ENCODE data around the gene TUFT1.

The TUFT1 gene

GRCh38 chr1:151536499-151536898, 3.6 kb upstream of the TUFT1 start:
- no peak for TF ChIP-seq GABPA (IDR thresholded peaks at IDR 0.05; ENCODE audit: low read depth)
- Histone ChIP-seq H3K4me3 (replicated peaks; ENCODE audit: insufficient read depth, low read length) (no peak overlapping the region), H3K27ac (replicated peaks) (no peak overlapping the region), H3K27me3 (ENCODE audit: insufficient read depth, poor library complexity, severe bottlenecking) (no peaks in the 10 kb centered on the region)
- DNase-seq (ENCODE audit: low read depth in 1 of 2, low spot score in 1 of 2): no peak

DNA sequence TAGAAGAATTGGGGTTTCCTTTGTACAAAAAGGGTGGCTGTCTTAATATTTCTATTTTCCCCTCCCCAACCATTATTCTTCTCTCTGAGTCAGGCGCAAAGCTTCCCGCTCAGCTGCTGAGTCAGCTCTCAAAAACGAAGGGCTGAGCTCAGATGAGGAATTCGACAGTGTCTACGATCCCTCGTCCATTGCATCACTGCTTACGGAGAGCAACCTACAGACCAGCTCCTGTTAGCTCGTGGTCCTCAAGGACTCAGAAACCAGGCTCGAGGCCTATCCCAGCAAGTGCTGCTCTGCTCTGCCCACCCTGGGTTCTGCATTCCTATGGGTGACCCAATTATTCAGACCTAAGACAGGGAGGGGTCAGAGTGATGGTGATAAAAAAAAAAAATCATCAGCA, 3.0 kb upstream of the TUFT1 start:
- TF ChIP-seq REST (IDR thresholded peaks at IDR 0.05; ENCODE audit: insufficient replicate concordance, low read depth) (no peak), CTCF (IDR thresholded peaks at IDR 0.05; ENCODE audit: insufficient read depth, low read length) (no peak), GABPA (IDR thresholded peaks at IDR 0.05; ENCODE audit: low read depth) (no peak), POLR2AphosphoS5 (IDR thresholded peaks at IDR 0.05; ENCODE audit: low read depth) (no peak), SPI1 (IDR thresholded peaks at IDR 0.05; ENCODE audit: borderline replicate concordance, low read depth) (no peak)
- Histone ChIP-seq H3K27me3 (ENCODE audit: insufficient read depth, poor library complexity, severe bottlenecking) (no peaks in the 10 kb centered on the region), H3K4me3 (replicated peaks; ENCODE audit: insufficient read depth, low read length) (no peak overlapping the region), H3K27ac (replicated peaks) (no peak overlapping the region)
- DNase-seq (ENCODE audit: low read depth in 1 of 2, low spot score in 1 of 2): no peak

DNA sequence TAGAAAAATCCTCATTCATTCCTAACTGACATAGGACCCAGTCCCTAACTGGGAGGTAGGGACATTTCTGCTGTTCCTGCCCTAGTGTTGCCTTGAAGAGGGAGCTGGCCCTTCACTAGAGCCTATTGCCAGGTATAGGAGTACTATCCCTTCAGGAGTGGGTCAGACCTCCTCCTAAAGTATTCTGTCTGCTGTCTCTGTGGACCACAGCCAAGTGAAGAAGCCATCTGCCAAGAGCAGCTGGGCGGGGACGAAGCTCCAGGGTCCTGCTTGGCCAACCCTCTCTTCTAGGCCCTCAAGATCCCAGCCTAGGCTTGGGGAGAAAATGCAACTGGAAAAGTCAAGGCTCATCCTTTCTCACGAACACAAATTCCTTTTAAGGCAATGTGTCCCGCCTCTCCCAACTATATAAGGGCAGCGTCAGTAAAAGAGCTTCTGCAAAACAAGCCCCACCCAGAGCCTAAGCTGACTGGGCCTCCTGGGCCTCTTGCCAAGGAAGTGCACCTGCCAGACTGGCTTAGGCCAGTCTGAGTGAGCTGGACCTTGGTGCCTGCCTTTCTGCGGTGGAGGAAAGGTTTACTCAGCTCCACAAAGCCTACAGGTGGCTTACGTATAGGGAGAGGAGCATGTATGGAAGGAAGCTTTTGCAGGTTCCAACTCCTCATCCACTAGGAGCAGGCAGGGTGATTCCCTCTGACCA, 638 bp upstream of the TUFT1 start:
- peak; percentile 67 to 95 for DNase-seq (ENCODE audit: low read depth in 1 of 2, low spot score in 1 of 2)
- H3K27me3 ChIP-seq (ENCODE audit: insufficient read depth, poor library complexity, severe bottlenecking): no peaks in the 10 kb centered on the region
- peak overlapping the region; percentile 77 for H3K4me3 ChIP-seq (replicated peaks; ENCODE audit: insufficient read depth, low read length)
- TF ChIP-seq GABPA (IDR thresholded peaks at IDR 0.05; ENCODE audit: low read depth): no peak
- TF ChIP-seq SPI1 (IDR thresholded peaks at IDR 0.05; ENCODE audit: borderline replicate concordance, low read depth): peak; percentile 27; the same call in 1 of the 2 replicates
- peak overlapping the region; percentile 73 for H3K27ac ChIP-seq (replicated peaks)

DNA sequence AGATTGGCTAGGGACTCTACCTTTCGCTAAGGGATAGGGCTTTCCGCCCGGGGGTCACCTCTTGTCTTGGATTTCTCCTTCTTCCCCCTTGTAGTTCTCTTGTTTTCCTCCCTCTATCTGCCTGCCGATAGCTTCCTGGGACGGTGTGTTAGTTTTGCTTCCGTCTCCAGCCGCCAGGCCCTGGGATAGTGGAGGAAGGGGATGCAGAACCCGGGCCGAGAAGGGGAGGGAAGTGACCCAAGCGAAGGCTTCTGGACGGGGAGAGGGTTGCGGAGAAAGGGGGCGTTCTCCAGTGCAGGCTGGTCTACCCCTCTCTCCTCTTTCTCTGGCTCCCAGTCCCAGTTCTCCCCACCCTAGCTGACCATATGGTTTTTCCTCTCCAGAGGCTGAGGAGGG, 871 bp downstream of the TUFT1 start:
- peak overlapping the region; percentile 77 for H3K4me3 ChIP-seq (replicated peaks; ENCODE audit: insufficient read depth, low read length)
- no peak for TF ChIP-seq GABPA (IDR thresholded peaks at IDR 0.05; ENCODE audit: low read depth)
- no peak for TF ChIP-seq SPI1 (IDR thresholded peaks at IDR 0.05; ENCODE audit: borderline replicate concordance, low read depth)
- no peak for TF ChIP-seq CTCF (IDR thresholded peaks at IDR 0.05; ENCODE audit: insufficient read depth, low read length)
- DNase-seq (ENCODE audit: low read depth in 1 of 2, low spot score in 1 of 2): peak in 1 of 2 experiments; percentile 7
- H3K27me3 ChIP-seq (ENCODE audit: insufficient read depth, poor library complexity, severe bottlenecking): no peaks in the 10 kb centered on the region
- H3K27ac ChIP-seq (replicated peaks): no peak overlapping the region

GRCh38 chr1:151541752-151542151, 1.6 kb downstream of the TUFT1 start:
- no peak for DNase-seq (ENCODE audit: low read depth in 1 of 2, low spot score in 1 of 2)
- Histone ChIP-seq H3K4me3 (replicated peaks; ENCODE audit: insufficient read depth, low read length) (no peak overlapping the region), H3K27ac (replicated peaks) (no peak overlapping the region), H3K27me3 (ENCODE audit: insufficient read depth, poor library complexity, severe bottlenecking) (no peaks in the 10 kb centered on the region)
- no peak for TF ChIP-seq REST (IDR thresholded peaks at IDR 0.05; ENCODE audit: insufficient replicate concordance, low read depth)
- TF ChIP-seq CTCF (IDR thresholded peaks at IDR 0.05; ENCODE audit: insufficient read depth, low read length): no peak
- TF ChIP-seq POLR2AphosphoS5 (IDR thresholded peaks at IDR 0.05; ENCODE audit: low read depth): no peak
- TF ChIP-seq GABPA (IDR thresholded peaks at IDR 0.05; ENCODE audit: low read depth): no peak
- no peak for TF ChIP-seq SPI1 (IDR thresholded peaks at IDR 0.05; ENCODE audit: borderline replicate concordance, low read depth)

Measured in HL-60 (cell line).